ENCODE measurements around the gene DNAH2.

The DNAH2 gene

DNA sequence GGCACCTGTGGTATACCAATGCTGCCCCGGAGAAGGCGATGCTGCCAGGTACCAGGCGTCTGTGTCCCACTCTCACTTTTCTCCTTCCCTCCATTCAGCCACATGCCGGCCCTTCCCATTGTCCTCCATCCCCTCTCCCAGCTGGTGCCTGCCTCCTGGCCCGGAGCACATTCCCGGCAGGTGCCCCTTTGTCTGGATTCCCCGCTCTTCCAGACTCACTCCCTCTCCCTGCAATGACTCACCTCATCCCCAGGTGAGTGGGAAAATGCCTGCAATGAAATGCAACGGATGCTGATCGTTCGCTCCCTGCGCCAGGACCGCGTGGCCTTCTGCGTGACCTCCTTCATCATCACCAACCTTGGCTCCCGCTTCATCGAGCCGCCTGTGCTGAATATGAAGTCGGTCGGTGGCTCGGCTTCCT lies 106.0 kb downstream of the DNAH2 start:
- ChIA-PET CTCF (interaction anchor here (0.6 to 3.4 kb wide), 25 partner anchors 8 to 233 kb away, joined by 3 to 28 read pairs (median 4); partner anchors contain the start of genes KDM6B, NAA38 and TMEM88), POLR2A (no interaction called here)
- Histone ChIP-seq H3K4me3 (ENCODE audit: low read depth, low read length) (no peak overlapping the region), H3K4me1 (ENCODE audit: control insufficient read depth, insufficient read depth, low read length) (no peaks in the 10 kb centered on the region), H3K27ac (ENCODE audit: extremely low read depth, low read depth, low read length) (no peak overlapping the region), H3K36me3 (ENCODE audit: control insufficient read depth in 2 of 2, insufficient read depth in 1 of 2, low read length in 2 of 2) (no peaks in the 10 kb centered on the region), H3K9me3 (ENCODE audit: control insufficient read depth, insufficient read depth, low read depth, low read length) (no peaks in the 10 kb centered on the region)
- TF ChIP-seq ZNF341 (tag by site-specific recombination; IDR thresholded peaks at IDR 0.05; ENCODE audit: low read depth): 0 out of 2 replicates have a peak, but pooled peaks have one; percentile 11
- TF ChIP-seq, protein P1, sequence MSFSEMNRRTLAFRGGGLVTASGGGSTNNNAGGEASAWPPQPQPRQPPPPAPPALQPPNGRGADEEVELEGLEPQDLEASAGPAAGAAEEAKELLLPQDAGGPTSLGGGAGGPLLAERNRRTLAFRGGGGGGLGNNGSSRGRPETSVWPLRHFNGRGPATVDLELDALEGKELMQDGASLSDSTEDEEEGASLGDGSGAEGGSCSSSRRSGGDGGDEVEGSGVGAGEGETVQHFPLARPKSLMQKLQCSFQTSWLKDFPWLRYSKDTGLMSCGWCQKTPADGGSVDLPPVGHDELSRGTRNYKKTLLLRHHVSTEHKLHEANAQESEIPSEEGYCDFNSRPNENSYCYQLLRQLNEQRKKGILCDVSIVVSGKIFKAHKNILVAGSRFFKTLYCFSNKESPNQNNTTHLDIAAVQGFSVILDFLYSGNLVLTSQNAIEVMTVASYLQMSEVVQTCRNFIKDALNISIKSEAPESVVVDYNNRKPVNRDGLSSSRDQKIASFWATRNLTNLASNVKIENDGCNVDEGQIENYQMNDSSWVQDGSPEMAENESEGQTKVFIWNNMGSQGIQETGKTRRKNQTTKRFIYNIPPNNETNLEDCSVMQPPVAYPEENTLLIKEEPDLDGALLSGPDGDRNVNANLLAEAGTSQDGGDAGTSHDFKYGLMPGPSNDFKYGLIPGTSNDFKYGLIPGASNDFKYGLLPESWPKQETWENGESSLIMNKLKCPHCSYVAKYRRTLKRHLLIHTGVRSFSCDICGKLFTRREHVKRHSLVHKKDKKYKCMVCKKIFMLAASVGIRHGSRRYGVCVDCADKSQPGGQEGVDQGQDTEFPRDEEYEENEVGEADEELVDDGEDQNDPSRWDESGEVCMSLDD (tag by site-specific recombination; IDR thresholded peaks at IDR 0.05): no peak
- no peak for TF ChIP-seq ZNF830 (tag by site-specific recombination; IDR thresholded peaks at IDR 0.05; ENCODE audit: low read depth)
- no peak for TF ChIP-seq ZNF555 (tag by site-specific recombination; conservative IDR thresholded peaks at IDR 0.05)
- TF ChIP-seq, protein P2, sequence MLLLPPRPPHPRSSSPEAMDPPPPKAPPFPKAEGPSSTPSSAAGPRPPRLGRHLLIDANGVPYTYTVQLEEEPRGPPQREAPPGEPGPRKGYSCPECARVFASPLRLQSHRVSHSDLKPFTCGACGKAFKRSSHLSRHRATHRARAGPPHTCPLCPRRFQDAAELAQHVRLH (tag by site-specific recombination; IDR thresholded peaks at IDR 0.05): no peak

DNA sequence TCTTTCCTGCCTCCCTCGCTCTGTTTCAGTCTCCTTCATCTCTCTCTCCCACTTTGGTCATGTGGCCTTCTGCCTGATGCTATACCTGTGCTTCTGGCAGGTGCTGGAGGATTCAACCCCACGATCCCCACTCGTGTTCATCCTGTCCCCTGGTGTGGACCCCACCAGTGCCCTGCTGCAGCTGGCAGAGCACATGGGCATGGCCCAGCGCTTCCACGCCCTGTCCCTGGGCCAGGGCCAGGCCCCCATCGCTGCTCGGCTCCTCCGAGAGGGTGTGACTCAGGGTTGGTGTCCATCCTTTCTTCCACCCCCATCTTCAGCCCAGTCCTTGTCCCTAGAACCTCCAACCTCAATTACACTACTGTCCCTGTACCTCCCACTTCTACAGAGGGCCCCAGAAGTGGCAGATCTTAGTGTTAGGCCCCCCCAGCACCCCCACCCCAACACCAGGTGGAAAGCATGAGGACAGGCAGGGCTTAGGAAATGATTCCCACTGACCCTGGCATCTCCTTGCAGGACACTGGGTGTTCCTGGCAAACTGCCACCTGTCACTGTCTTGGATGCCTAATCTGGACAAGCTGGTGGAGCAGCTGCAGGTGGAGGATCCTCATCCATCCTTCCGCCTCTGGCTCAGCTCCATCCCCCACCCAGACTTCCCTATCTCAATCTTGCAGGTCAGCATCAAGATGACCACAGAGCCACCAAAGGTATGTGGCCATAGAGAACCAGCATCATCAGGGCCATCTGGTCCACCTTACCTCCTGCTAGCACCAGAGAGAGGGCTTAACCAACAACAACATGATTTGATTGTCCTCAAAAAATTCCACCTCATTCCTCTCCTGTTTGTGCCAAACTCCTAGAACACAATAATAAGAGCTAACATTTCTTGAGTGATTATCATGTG lies 106.7 kb downstream of the DNAH2 start:
- H3K27ac ChIP-seq (ENCODE audit: extremely low read depth, low read depth, low read length): no peak overlapping the region
- TF ChIP-seq ZNF157 (tag by site-specific recombination; IDR thresholded peaks at IDR 0.05): no peak
- TF ChIP-seq HOXA7 (CRISPR knock-in tag; IDR thresholded peaks at IDR 0.05; ENCODE audit: borderline replicate concordance): no peak
- no peak for TF ChIP-seq ZNF624 (tag by site-specific recombination; IDR thresholded peaks at IDR 0.05)
- TF ChIP-seq ZNF747 (tag by site-specific recombination; IDR thresholded peaks at IDR 0.05): no peak
- TF ChIP-seq ZNF24 (tag by site-specific recombination; IDR thresholded peaks at IDR 0.05): no peak
- no peak for TF ChIP-seq OVOL3 (tag by site-specific recombination; IDR thresholded peaks at IDR 0.05)
- no peak for TF ChIP-seq ZBTB17 (tag by site-specific recombination; IDR thresholded peaks at IDR 0.05)
- TF ChIP-seq ZNF785 (tag by site-specific recombination; IDR thresholded peaks at IDR 0.05): no peak
- TF ChIP-seq ZNF132 (tag by site-specific recombination; IDR thresholded peaks at IDR 0.05; ENCODE audit: borderline replicate concordance): no peak
- no peak for TF ChIP-seq ZFP37 (tag by site-specific recombination; IDR thresholded peaks at IDR 0.05)

DNA sequence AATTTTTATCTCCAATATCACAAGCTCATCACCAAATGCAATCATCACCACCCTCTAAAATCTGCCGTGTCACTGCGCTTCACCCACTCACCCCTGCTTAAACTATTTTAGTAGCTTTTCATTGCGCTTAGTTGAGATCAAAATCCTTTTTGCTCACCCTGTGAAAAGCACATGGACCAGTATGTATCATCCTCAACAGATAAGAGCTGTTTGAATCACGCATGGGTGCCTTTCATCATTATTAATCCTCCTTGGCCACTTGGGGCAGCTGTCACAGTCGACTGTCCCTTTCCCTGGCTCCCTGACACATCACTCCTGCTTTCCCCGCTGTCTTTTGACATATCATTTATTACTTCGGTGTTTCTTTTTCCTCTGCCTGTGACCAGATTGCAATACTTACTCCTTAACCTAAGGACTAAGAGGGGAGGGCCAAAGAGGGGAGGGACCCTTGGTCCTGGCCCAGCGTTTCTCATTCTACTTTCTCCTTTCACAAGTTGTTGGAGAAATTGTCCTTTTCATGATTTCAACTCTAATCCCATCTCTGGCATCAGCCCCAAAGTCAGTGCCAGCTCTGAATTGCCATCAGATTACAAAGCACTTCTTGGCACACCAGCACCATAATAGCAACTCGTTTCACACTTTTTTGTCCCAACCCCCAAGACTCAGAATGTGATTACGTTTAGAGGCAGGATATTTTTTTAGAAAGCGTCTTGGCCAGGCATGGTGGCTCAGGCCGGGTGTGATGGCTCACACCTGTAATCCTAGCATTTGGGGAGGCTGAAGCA lies 107.9 kb downstream of the DNAH2 start:
- no peaks in the 10 kb centered on the region for H3K36me3 ChIP-seq (ENCODE audit: control insufficient read depth in 2 of 2, insufficient read depth in 1 of 2, low read length in 2 of 2)
- H3K27ac ChIP-seq (ENCODE audit: extremely low read depth, low read depth, low read length): no peak overlapping the region
- ChIA-PET CTCF (interaction anchor here (0.6 to 3.2 kb wide), 25 partner anchors 8 to 232 kb away, joined by 3 to 39 read pairs (median 4); partner anchors contain the start of genes CYB5D1, KDM6B and NAA38), POLR2A (interaction anchor here (0.9 to 1.9 kb wide), 5 partner anchors 13 to 82 kb away, joined by 3 to 13 read pairs (median 3); partner anchors contain the start of gene NAA38)
- peak; percentile 93 for TF ChIP-seq PRDM1 (tag by site-specific recombination; IDR thresholded peaks at IDR 0.05)
- TF ChIP-seq ZFP37 (tag by site-specific recombination; IDR thresholded peaks at IDR 0.05): no peak
- TF ChIP-seq, protein P3, sequence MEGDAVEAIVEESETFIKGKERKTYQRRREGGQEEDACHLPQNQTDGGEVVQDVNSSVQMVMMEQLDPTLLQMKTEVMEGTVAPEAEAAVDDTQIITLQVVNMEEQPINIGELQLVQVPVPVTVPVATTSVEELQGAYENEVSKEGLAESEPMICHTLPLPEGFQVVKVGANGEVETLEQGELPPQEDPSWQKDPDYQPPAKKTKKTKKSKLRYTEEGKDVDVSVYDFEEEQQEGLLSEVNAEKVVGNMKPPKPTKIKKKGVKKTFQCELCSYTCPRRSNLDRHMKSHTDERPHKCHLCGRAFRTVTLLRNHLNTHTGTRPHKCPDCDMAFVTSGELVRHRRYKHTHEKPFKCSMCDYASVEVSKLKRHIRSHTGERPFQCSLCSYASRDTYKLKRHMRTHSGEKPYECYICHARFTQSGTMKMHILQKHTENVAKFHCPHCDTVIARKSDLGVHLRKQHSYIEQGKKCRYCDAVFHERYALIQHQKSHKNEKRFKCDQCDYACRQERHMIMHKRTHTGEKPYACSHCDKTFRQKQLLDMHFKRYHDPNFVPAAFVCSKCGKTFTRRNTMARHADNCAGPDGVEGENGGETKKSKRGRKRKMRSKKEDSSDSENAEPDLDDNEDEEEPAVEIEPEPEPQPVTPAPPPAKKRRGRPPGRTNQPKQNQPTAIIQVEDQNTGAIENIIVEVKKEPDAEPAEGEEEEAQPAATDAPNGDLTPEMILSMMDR (tag by site-specific recombination; IDR thresholded peaks at IDR 0.05): peak; percentile 73; the same call in 1 of the 2 replicates
- TF ChIP-seq, protein P4, sequence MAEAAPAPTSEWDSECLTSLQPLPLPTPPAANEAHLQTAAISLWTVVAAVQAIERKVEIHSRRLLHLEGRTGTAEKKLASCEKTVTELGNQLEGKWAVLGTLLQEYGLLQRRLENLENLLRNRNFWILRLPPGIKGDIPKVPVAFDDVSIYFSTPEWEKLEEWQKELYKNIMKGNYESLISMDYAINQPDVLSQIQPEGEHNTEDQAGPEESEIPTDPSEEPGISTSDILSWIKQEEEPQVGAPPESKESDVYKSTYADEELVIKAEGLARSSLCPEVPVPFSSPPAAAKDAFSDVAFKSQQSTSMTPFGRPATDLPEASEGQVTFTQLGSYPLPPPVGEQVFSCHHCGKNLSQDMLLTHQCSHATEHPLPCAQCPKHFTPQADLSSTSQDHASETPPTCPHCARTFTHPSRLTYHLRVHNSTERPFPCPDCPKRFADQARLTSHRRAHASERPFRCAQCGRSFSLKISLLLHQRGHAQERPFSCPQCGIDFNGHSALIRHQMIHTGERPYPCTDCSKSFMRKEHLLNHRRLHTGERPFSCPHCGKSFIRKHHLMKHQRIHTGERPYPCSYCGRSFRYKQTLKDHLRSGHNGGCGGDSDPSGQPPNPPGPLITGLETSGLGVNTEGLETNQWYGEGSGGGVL (tag by site-specific recombination; IDR thresholded peaks at IDR 0.05): no peak
- H3K4me3 ChIP-seq (ENCODE audit: low read depth, low read length): no peak overlapping the region
- no peaks in the 10 kb centered on the region for H3K9me3 ChIP-seq (ENCODE audit: control insufficient read depth, insufficient read depth, low read depth, low read length)
- H3K4me1 ChIP-seq (ENCODE audit: control insufficient read depth, insufficient read depth, low read length): no peaks in the 10 kb centered on the region

More for the DNA sequence above, 106.7 kb downstream of the DNAH2 start:
- Histone ChIP-seq H3K9me3 (ENCODE audit: control insufficient read depth, insufficient read depth, low read depth, low read length) (no peaks in the 10 kb centered on the region), H3K4me3 (ENCODE audit: low read depth, low read length) (no peak overlapping the region), H3K4me1 (ENCODE audit: control insufficient read depth, insufficient read depth, low read length) (no peaks in the 10 kb centered on the region), H3K36me3 (ENCODE audit: control insufficient read depth in 2 of 2, insufficient read depth in 1 of 2, low read length in 2 of 2) (no peaks in the 10 kb centered on the region)
- POLR2A ChIA-PET: interaction anchor here (0.6 to 1.9 kb wide), 4 partner anchors 18 to 81 kb away, joined by 3 to 13 read pairs (median 7); partner anchors contain the start of gene NAA38
- CTCF ChIA-PET: interaction anchor here (0.6 to 3.4 kb wide), 23 partner anchors 9 to 233 kb away, joined by 3 to 39 read pairs (median 4); partner anchors contain the start of genes CYB5D1, KDM6B, NAA38 and TMEM88

All from HEK293 (cell line).